Measurements from ENCODE around the gene PRR15. TPM values are rescaled to one million over a fixed set of nuclear protein-coding genes. Genes with fewer than 3 reads are reported as not detected.
A peak's percentile ranks its signal among the peaks of the same experiment; 100 is the strongest.

PRR15 gene
- total RNA-seq, 2 donors from 2014 or later = 2.7 to 3.7 TPM

DNA sequence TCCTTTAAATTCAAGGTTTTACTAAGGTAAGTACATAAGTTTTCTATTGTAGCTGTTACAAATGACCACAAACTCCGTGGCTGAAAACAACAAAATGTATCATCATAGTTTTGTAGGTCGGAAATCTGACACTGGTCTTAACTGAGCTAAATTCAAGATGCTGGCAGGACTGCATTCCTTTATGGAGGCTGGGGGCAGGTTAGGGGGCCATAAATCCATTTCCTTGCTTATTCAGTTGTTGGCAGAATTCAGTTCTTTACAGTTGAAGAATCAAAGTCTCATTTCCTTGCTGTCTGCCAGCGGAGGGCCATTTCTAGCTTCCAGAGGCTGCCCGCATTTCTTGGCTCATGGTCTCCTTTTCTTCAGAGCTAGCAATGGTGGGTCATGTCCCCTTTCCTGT lies 11.2 kb upstream of the PRR15 start:
- H3K4me3 ChIP-seq (ENCODE audit: low read length) = no peak overlapping the region
- Mint-ChIP-seq H3K27ac (no peak overlapping the region), H3K27me3 (ENCODE audit: insufficient read depth) (no peaks in the 10 kb centered on the region), H3K36me3 (ENCODE audit: low read depth) (no peaks in the 10 kb centered on the region), H3K4me3 (no peak overlapping the region), H3K9me3 (no peaks in the 10 kb centered on the region), H3K4me1 (no peaks in the 10 kb centered on the region)
- no peak for DNase-seq
- H3K9ac ChIP-seq (ENCODE audit: extremely low read depth, low read length, poor library complexity, severe bottlenecking) = no peak overlapping the region
- H3K27me3 ChIP-seq (ENCODE audit: control insufficient read depth, insufficient read depth, low read length, poor library complexity, severe bottlenecking) = no peaks in the 10 kb centered on the region
- no peaks in the 10 kb centered on the region for H3K9me3 ChIP-seq (ENCODE audit: control insufficient read depth, low read length)
- no peak overlapping the region for H3K27ac ChIP-seq (ENCODE audit: low read depth, low read length)
- no peaks in the 10 kb centered on the region for H3K36me3 ChIP-seq (ENCODE audit: control insufficient read depth, insufficient read depth, low read length)
- H3K4me1 ChIP-seq (ENCODE audit: control insufficient read depth, insufficient read depth, low read length) = no peaks in the 10 kb centered on the region
- 91 to 94% methylated on average over 4 of the region's 4 CpGs for WGBS, 2 experiments (ENCODE audit: insufficient coverage in 1 of 2, insufficient read length in 1 of 2)
- TF ChIP-seq, protein P1, sequence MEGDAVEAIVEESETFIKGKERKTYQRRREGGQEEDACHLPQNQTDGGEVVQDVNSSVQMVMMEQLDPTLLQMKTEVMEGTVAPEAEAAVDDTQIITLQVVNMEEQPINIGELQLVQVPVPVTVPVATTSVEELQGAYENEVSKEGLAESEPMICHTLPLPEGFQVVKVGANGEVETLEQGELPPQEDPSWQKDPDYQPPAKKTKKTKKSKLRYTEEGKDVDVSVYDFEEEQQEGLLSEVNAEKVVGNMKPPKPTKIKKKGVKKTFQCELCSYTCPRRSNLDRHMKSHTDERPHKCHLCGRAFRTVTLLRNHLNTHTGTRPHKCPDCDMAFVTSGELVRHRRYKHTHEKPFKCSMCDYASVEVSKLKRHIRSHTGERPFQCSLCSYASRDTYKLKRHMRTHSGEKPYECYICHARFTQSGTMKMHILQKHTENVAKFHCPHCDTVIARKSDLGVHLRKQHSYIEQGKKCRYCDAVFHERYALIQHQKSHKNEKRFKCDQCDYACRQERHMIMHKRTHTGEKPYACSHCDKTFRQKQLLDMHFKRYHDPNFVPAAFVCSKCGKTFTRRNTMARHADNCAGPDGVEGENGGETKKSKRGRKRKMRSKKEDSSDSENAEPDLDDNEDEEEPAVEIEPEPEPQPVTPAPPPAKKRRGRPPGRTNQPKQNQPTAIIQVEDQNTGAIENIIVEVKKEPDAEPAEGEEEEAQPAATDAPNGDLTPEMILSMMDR (conservative IDR thresholded peaks at IDR 0.05) = no peak

DNA sequence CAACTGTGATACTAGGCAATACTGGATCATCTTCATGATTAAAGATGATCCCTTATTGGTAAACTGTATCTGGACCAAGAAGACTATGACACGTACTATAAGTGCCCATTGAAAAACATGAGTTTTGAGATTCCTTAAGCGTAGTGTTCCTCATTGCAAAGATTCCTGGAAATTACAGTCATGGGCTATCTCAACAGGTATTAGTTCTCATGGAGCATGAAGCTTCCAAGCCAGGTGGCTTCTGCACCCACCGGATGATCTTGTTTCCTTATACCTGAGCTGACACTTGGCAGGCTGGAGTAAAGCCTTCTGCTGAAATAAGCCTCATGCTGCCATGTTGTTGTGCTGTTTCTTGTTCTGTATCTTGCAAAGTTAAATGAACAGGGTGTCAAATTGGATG lies 8.6 kb upstream of the PRR15 start:
- WGBS, 2 experiments (ENCODE audit: insufficient coverage in 1 of 2, insufficient read length in 1 of 2) = 91 to 92% methylated on average over 2 to 3 of the region's 3 CpGs
- no peak overlapping the region for H3K27ac Mint-ChIP-seq
- Histone ChIP-seq H3K27ac (ENCODE audit: low read depth, low read length) (no peak overlapping the region), H3K4me1 (ENCODE audit: control insufficient read depth, insufficient read depth, low read length) (no peaks in the 10 kb centered on the region), H3K9me3 (ENCODE audit: control insufficient read depth, low read length) (no peaks in the 10 kb centered on the region), H3K9ac (ENCODE audit: extremely low read depth, low read length, poor library complexity, severe bottlenecking) (no peak overlapping the region), H3K27me3 (ENCODE audit: control insufficient read depth, insufficient read depth, low read length, poor library complexity, severe bottlenecking) (no peaks in the 10 kb centered on the region), H3K36me3 (ENCODE audit: control insufficient read depth, insufficient read depth, low read length) (no peaks in the 10 kb centered on the region), H3K4me3 (ENCODE audit: low read length) (no peak overlapping the region)
- no peak for DNase-seq
- TF ChIP-seq, protein P1 (conservative IDR thresholded peaks at IDR 0.05) = no peak
- peaks cover 5% of the 10 kb centered on the region for H3K4me1 Mint-ChIP-seq
- no peaks in the 10 kb centered on the region for H3K27me3 Mint-ChIP-seq (ENCODE audit: insufficient read depth)
- H3K4me3 Mint-ChIP-seq = no peak overlapping the region
- H3K9me3 Mint-ChIP-seq = no peaks in the 10 kb centered on the region
- H3K36me3 Mint-ChIP-seq (ENCODE audit: low read depth) = no peaks in the 10 kb centered on the region

DNA sequence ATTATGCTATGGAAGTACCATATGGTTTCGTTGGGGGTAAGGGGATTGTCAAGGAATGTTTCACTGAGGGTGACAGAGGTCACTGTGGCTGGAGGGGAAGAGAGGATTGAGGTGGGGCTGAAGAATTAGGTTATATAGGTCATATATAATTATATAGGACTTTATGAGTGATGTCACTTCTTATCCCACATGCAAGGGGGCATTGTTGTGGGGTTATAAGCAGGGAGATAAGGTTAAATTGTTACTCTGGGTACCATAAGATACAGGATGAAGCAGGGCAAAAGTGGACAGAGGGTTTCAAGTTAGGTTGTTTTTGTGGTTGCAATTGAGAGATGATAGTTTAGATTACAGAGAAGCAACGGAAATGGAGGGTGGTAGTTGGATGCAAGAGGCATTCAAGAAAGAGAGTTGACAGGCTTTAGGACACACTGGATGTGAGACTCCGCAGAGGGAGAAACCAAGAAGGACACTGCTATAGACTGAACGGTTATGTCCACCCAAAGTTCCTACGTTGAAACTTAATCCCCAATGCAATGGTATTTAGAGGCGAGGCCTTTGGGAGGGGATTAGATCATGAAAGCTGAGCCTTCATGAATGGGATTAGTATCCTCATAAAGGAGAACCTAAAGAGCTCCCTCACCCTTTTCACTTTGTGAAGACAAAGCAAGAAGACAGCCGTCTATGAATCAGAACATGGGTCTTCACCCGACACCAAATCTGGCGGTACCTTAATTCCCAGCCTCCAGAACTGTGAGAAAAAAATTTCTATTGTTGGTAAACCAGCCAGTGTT lies 7.0 kb upstream of the PRR15 start:
- Mint-ChIP-seq H3K27ac (no peak overlapping the region), H3K4me3 (no peak overlapping the region), H3K9me3 (no peaks in the 10 kb centered on the region), H3K27me3 (ENCODE audit: insufficient read depth) (peaks cover 9% of the 10 kb centered on the region), H3K4me1 (peaks cover 5% of the 10 kb centered on the region), H3K36me3 (ENCODE audit: low read depth) (no peaks in the 10 kb centered on the region)
- 86 to 88% methylated on average over 8 to 9 of the region's 9 CpGs for WGBS, 2 experiments (ENCODE audit: insufficient coverage in 1 of 2, insufficient read length in 1 of 2)
- Histone ChIP-seq H3K36me3 (ENCODE audit: control insufficient read depth, insufficient read depth, low read length) (no peaks in the 10 kb centered on the region), H3K9ac (ENCODE audit: extremely low read depth, low read length, poor library complexity, severe bottlenecking) (no peak overlapping the region), H3K27me3 (ENCODE audit: control insufficient read depth, insufficient read depth, low read length, poor library complexity, severe bottlenecking) (peaks cover 4% of the 10 kb centered on the region), H3K4me1 (ENCODE audit: control insufficient read depth, insufficient read depth, low read length) (no peaks in the 10 kb centered on the region), H3K9me3 (ENCODE audit: control insufficient read depth, low read length) (no peaks in the 10 kb centered on the region), H3K4me3 (ENCODE audit: low read length) (no peak overlapping the region), H3K27ac (ENCODE audit: low read depth, low read length) (no peak overlapping the region)
- TF ChIP-seq, protein P1 (conservative IDR thresholded peaks at IDR 0.05) = peak; percentile 65
- DNase-seq = no peak

Data from endodermal cell (in vitro differentiated cells).